Measurements from ENCODE around the gene NRAP. TPM values are rescaled to one million over a fixed set of nuclear protein-coding genes. Genes with fewer than 3 reads are reported as not detected.

NRAP gene
- total and polyA plus RNA-seq, 2 of the 4 experiments (the other 2 are of a cell fraction) = not detected

- POLR2A ChIA-PET (ENCODE audit: unreplicated experiment) = no interaction called here
- peak overlapping the region; percentile 16 for H2AFZ ChIP-seq (replicated peaks; ENCODE audit: low read length, poor library complexity)
- peak; percentile 18; the same call in 1 of the 2 replicates for ATAC-seq (ENCODE audit: low read depth)
Measured at GRCh38 chr10:113666682-113667252, 2.9 kb upstream of the NRAP start.

More at GRCh38 chr10:113666682-113667252, 2.9 kb upstream of the NRAP start:
- WGBS, 2 experiments (ENCODE audit: extremely low coverage in 2 of 2, insufficient read length in 1 of 2) = no CpG with 5 or more reads among the region's 5 CpGs
- Histone ChIP-seq H3K18ac (ENCODE audit: low read depth, low read length) (peak overlapping the region; percentile 47), H3K4ac (ENCODE audit: low read depth, low read length) (peak overlapping the region; percentile 36), H4K91ac (ENCODE audit: insufficient read depth, low read depth, low read length) (peak overlapping the region; percentile 11; the same call in 1 of the 2 replicates), H2AK5ac (ENCODE audit: low read depth, low read length) (no peak overlapping the region), H2BK120ac (ENCODE audit: low read depth, low read length) (no peak overlapping the region), H4K20me1 (ENCODE audit: insufficient read depth, low read length) (no peaks in the 10 kb centered on the region), H3K4me2 (ENCODE audit: low read depth, low read length) (no peak overlapping the region), H3K9ac (ENCODE audit: low read depth, low read length) (no peak overlapping the region), H3K9me1 (ENCODE audit: insufficient read depth, low read length) (no peaks in the 10 kb centered on the region), H2BK15ac (ENCODE audit: low read depth, low read length) (no peak overlapping the region), H4K5ac (ENCODE audit: low read depth, low read length) (no peak overlapping the region; the same call in 1 of the 2 replicates), H4K8ac (ENCODE audit: low read depth in 2 of 2, low read length in 2 of 2) (peak overlapping the region in 1 of 2 experiments; percentile 19; a peak in 1 of 4 replicates), H2AK9ac (replicated peaks; ENCODE audit: low read depth, low read length, poor library complexity) (no peak overlapping the region), H3K79me1 (ENCODE audit: low read depth in 1 of 2, low read length in 2 of 2) (no peaks in the 10 kb centered on the region), H3K36me3 (ENCODE audit: control insufficient read depth, insufficient read depth, low read length) (no peaks in the 10 kb centered on the region), H3K23ac (ENCODE audit: low read depth, low read length) (no peak overlapping the region), H3K56ac (ENCODE audit: extremely low read depth, insufficient read depth, low read length) (no peak overlapping the region), H3K27me3 (ENCODE audit: control insufficient read depth, insufficient read depth, low read length) (peaks cover 1% of the 10 kb centered on the region; the same call in 1 of the 2 replicates), H3K9me3 (ENCODE audit: control insufficient read depth, insufficient read depth, low read length) (peaks cover 8% of the 10 kb centered on the region), H3K4me1 (ENCODE audit: control insufficient read depth, insufficient read depth, low read length) (peaks cover 10% of the 10 kb centered on the region), H2BK20ac (ENCODE audit: low read depth, low read length) (no peak overlapping the region; the same call in 1 of the 2 replicates), H2BK5ac (ENCODE audit: low read depth, low read length, poor library complexity, severe bottlenecking) (peak overlapping the region; percentile 39), H3K27ac (ENCODE audit: insufficient read depth, low read length) (no peak overlapping the region), H3K14ac (replicated peaks; ENCODE audit: low read depth, low read length) (peak overlapping the region; percentile 25; the same call in 1 of the 2 replicates), H3K4me3 (ENCODE audit: insufficient read depth, low read depth, low read length) (no peak overlapping the region)
- in situ Hi-C loops (cut with MboI; ENCODE audit: low sequenced_read_pairs) (no loop called here), intact Hi-C loops (cut with micrococcal nuclease) (no loop called here), dilution Hi-C loops (cut with HindIII; ENCODE audit: low sequenced_read_pairs, unreplicated experiment) (no loop called here)
- TF ChIP-seq ELK1 (IDR thresholded peaks at IDR 0.05; ENCODE audit: borderline replicate concordance, low read depth, low read length) = no peak
- TF ChIP-seq MXI1 (IDR thresholded peaks at IDR 0.05; ENCODE audit: borderline replicate concordance, low read depth, low read length) = no peak
- TF ChIP-seq SMC3 (IDR thresholded peaks at IDR 0.05; ENCODE audit: low read depth, low read length) = no peak
- no peak for TF ChIP-seq RCOR1 (IDR thresholded peaks at IDR 0.05; ENCODE audit: insufficient replicate concordance, low read length)
- TF ChIP-seq RAD21 (IDR thresholded peaks at IDR 0.05; ENCODE audit: low read length) = no peak
- TF ChIP-seq CEBPB (IDR thresholded peaks at IDR 0.05; ENCODE audit: low read depth, low read length) = peak; percentile 50
- no peak for TF ChIP-seq POLR2A (IDR thresholded peaks at IDR 0.05; ENCODE audit: low read depth, low read length)
- no peak for TF ChIP-seq NFE2L2 (IDR thresholded peaks at IDR 0.05; ENCODE audit: low read depth, low read length)
- CTCF ChIA-PET = interaction anchor here (1.0 kb wide), 1 partner anchor 13 kb away, joined by 4 read pairs; the partner anchor contains the start of gene CASP7
- no TSS peak for BruUV-seq (replicated peaks)
- peak; percentile 60 for DNase-seq
